Measurements from ENCODE around the gene USP25.

The USP25 gene

GRCh38 chr21:15772654-15773053, 42.9 kb downstream of the USP25 start:
- no peak for DNase-seq (ENCODE audit: low read depth)
- no peak for TF ChIP-seq CTCF (IDR thresholded peaks at IDR 0.05; ENCODE audit: low read depth, low read length)
- no peak overlapping the region for H3K4me3 ChIP-seq (ENCODE audit: low read depth, low read length)

GRCh38 chr21:15774590-15774989, 44.8 kb downstream of the USP25 start:
- no peak for DNase-seq (ENCODE audit: low read depth)
- TF ChIP-seq MAX (IDR thresholded peaks at IDR 0.05; ENCODE audit: low read depth, low read length) (no peak), MYC (IDR thresholded peaks at IDR 0.05; ENCODE audit: low read depth, low read length) (no peak), POLR2A (IDR thresholded peaks at IDR 0.05; ENCODE audit: extremely low read depth, insufficient read length) (no peak), CTCF (IDR thresholded peaks at IDR 0.05; ENCODE audit: low read depth, low read length) (no peak)
- no peak overlapping the region for H3K4me3 ChIP-seq (ENCODE audit: low read depth, low read length)

- TF ChIP-seq POLR2A (IDR thresholded peaks at IDR 0.05; ENCODE audit: extremely low read depth, insufficient read length): no peak
- TF ChIP-seq MAX (IDR thresholded peaks at IDR 0.05; ENCODE audit: low read depth, low read length): no peak
- no peak for TF ChIP-seq CTCF (IDR thresholded peaks at IDR 0.05; ENCODE audit: low read depth, low read length)
- no peak for TF ChIP-seq MYC (IDR thresholded peaks at IDR 0.05; ENCODE audit: low read depth, low read length)
- no peak for DNase-seq (ENCODE audit: low read depth)
- no peak overlapping the region for H3K4me3 ChIP-seq (ENCODE audit: low read depth, low read length)
Measured at GRCh38 chr21:15775291-15775690, 45.5 kb downstream of the USP25 start.

- no peak for TF ChIP-seq CTCF (IDR thresholded peaks at IDR 0.05; ENCODE audit: low read depth, low read length)
- TF ChIP-seq POLR2A (IDR thresholded peaks at IDR 0.05; ENCODE audit: extremely low read depth, insufficient read length): no peak
- no peak for TF ChIP-seq MYC (IDR thresholded peaks at IDR 0.05; ENCODE audit: low read depth, low read length)
- no peak for TF ChIP-seq MAX (IDR thresholded peaks at IDR 0.05; ENCODE audit: low read depth, low read length)
- H3K4me3 ChIP-seq (ENCODE audit: low read depth, low read length): no peak overlapping the region
- peak; percentile 29 for DNase-seq (ENCODE audit: low read depth)
Measured at GRCh38 chr21:15775981-15776380, 46.2 kb downstream of the USP25 start.

- no peak overlapping the region for H3K4me3 ChIP-seq (ENCODE audit: low read depth, low read length)
- TF ChIP-seq CTCF (IDR thresholded peaks at IDR 0.05; ENCODE audit: low read depth, low read length) (no peak), POLR2A (IDR thresholded peaks at IDR 0.05; ENCODE audit: extremely low read depth, insufficient read length) (no peak), MAX (IDR thresholded peaks at IDR 0.05; ENCODE audit: low read depth, low read length) (no peak), MYC (IDR thresholded peaks at IDR 0.05; ENCODE audit: low read depth, low read length) (no peak)
- DNase-seq (ENCODE audit: low read depth): no peak
Measured at GRCh38 chr21:15776818-15777217, 47.0 kb downstream of the USP25 start.

- TF ChIP-seq CTCF (IDR thresholded peaks at IDR 0.05; ENCODE audit: low read depth, low read length): no peak
- TF ChIP-seq MAX (IDR thresholded peaks at IDR 0.05; ENCODE audit: low read depth, low read length): no peak
- TF ChIP-seq POLR2A (IDR thresholded peaks at IDR 0.05; ENCODE audit: extremely low read depth, insufficient read length): no peak
- no peak for TF ChIP-seq MYC (IDR thresholded peaks at IDR 0.05; ENCODE audit: low read depth, low read length)
- no peak overlapping the region for H3K4me3 ChIP-seq (ENCODE audit: low read depth, low read length)
- no peak for DNase-seq (ENCODE audit: low read depth)
Measured at GRCh38 chr21:15781986-15782385, 52.2 kb downstream of the USP25 start.
